Panc1 (cell line): ENCODE measurements around the gene WDR26. TPM values are rescaled to one million over a fixed set of nuclear protein-coding genes. Genes with fewer than 3 reads are reported as not detected.

ENCODE experiments used
- ATAC-seq: fragments of 200-7000 bp; cut with Tn5 transposase; 2 replicates; pipeline ENCODE4 v1.9.1; 2020; ENCODE audit warnings: mild to moderate bottlenecking, moderate library complexity
- BruUV-seq: library from RNA; stranded (reverse); fragments of 400-500 nt; replicated peaks from 2 replicates; lab custom pipeline; 2021; lab: Mats Ljungman, UMichigan
- CTCF ChIA-PET: fragments of 300-600 bp; sonication (Branson Sonifier 250); formaldehyde crosslinking; loops from one replicate; lab custom pipeline; 2022; ENCODE audit warnings: antibody characterized with exemption; lab: Charles Lee
- POLR2A ChIA-PET: fragments of 300-600 bp; sonication (Branson Sonifier 250); formaldehyde crosslinking; loops from one replicate; lab custom pipeline; 2022; ENCODE audit warnings: antibody characterized with exemption; lab: Charles Lee
- DNase-seq: peaks from one replicate; pipeline ENCODE4 v3.0.0-alpha.2; 2010; ENCODE audit warnings: low read depth, low spot score
- H3K27ac ChIP-seq: 2 replicates; pipeline ENCODE4 v1.5.1; 2011; ENCODE audit warnings: mild to moderate bottlenecking, low read length, inconsistent platforms
- H3K27me3 ChIP-seq: fragments of 200-500 bp; sonication (Bioruptor generic); 2 replicates; pipeline ENCODE4 v1.6.0; 2014; ENCODE audit warnings: low read length, inconsistent platforms; ENCODE audit not compliant: control insufficient read depth, insufficient read depth
- H3K36me3 ChIP-seq: fragments of 200-500 bp; sonication (Bioruptor generic); 2 replicates; pipeline ENCODE4 v1.5.1; 2014; ENCODE audit warnings: inconsistent platforms, mild to moderate bottlenecking, low read length, moderate library complexity; ENCODE audit not compliant: control insufficient read depth, insufficient read depth
- H3K4me1 ChIP-seq: 2 replicates; pipeline ENCODE4 v1.5.1; 2011; ENCODE audit warnings: inconsistent platforms, mild to moderate bottlenecking, low read length, moderate library complexity; ENCODE audit not compliant: control insufficient read depth, insufficient read depth
- H3K4me3 ChIP-seq, 2 experiments: 2 replicates each; pipeline ENCODE4 v1.5.1; 2011 to 2012; ENCODE audit warnings: low read depth in 2 of 2, low read length in 2 of 2, mild to moderate bottlenecking in 2 of 2, inconsistent platforms in 1 of 2, moderate library complexity in 1 of 2
- H3K9me3 ChIP-seq: fragments of 200-500 bp; sonication (Bioruptor generic); 2 replicates; pipeline ENCODE4 v1.5.1; 2014; ENCODE audit warnings: low read depth, mild to moderate bottlenecking, inconsistent platforms, low read length, moderate library complexity; ENCODE audit not compliant: control insufficient read depth, insufficient read depth
- POLR2AphosphoS5 ChIP-seq: IDR thresholded peaks from 2 replicates; pipeline ENCODE4 v1.6.1; 2012; ENCODE audit warnings: mild to moderate bottlenecking, low read depth, low read length, moderate library complexity
- SIN3A ChIP-seq: IDR thresholded peaks from 2 replicates; pipeline ENCODE4 v1.6.1; 2012; ENCODE audit warnings: low read depth, mild to moderate bottlenecking, low read length, moderate library complexity, borderline replicate concordance; ENCODE audit not compliant: insufficient read depth
- TCF7L2 ChIP-seq: IDR thresholded peaks from 2 replicates; pipeline ENCODE4 v1.6.1; 2011; ENCODE audit warnings: mild to moderate bottlenecking, low read depth, low read length, inconsistent platforms
- in situ Hi-C: cut with HindIII; loops from 2 replicates; pipeline ENCODE4 v1.10.0; 2016; ENCODE audit warnings: low sequenced_read_pairs, low pct_unique_long_range_greater_than_20kb
- intact Hi-C: fragments of 100-400 bp; cut with micrococcal nuclease; formaldehyde crosslinking; loops from one replicate; pipeline ENCODE4 v1.10.0; 2022; ENCODE audit not compliant: unreplicated experiment
- total RNA-seq: library from RNA; stranded (reverse); gene quantifications from one replicate; pipeline ENCODE4 v1.2.1, GENCODE V29; 2021; ENCODE audit not compliant: unreplicated experiment
- TF ChIP-seq, protein P1 (sequence below): fragments of 450-650 bp; IDR thresholded peaks from 2 replicates; pipeline ENCODE4 v1.5.1; 2017; ENCODE audit warnings: mild to moderate bottlenecking
- TF ChIP-seq, protein P2 (sequence below), 2 experiments: IDR thresholded peaks; 2 replicates each; pipeline ENCODE4 v1.6.1; 2011 to 2012; ENCODE audit warnings: low read depth in 2 of 2, control low read depth in 1 of 2, low read length in 1 of 2, mild to moderate bottlenecking in 1 of 2, moderate library complexity in 1 of 2; ENCODE audit not compliant: insufficient read depth in 1 of 2

WDR26 gene
- total RNA-seq, 1 experiment from 2014 or later: 91.3 TPM

GRCh38 chr1:224378855-224379631 lies 55.6 kb downstream of the WDR26 start:
- no peaks in the 10 kb centered on the region for H3K27me3 ChIP-seq
- peak; percentile 14; the same call in 1 of the 2 replicates for ATAC-seq
- H3K9me3 ChIP-seq: no peaks in the 10 kb centered on the region
- TF ChIP-seq TCF7L2 (no peak), SIN3A (no peak), POLR2AphosphoS5 (no peak)
- TF ChIP-seq, protein P1, sequence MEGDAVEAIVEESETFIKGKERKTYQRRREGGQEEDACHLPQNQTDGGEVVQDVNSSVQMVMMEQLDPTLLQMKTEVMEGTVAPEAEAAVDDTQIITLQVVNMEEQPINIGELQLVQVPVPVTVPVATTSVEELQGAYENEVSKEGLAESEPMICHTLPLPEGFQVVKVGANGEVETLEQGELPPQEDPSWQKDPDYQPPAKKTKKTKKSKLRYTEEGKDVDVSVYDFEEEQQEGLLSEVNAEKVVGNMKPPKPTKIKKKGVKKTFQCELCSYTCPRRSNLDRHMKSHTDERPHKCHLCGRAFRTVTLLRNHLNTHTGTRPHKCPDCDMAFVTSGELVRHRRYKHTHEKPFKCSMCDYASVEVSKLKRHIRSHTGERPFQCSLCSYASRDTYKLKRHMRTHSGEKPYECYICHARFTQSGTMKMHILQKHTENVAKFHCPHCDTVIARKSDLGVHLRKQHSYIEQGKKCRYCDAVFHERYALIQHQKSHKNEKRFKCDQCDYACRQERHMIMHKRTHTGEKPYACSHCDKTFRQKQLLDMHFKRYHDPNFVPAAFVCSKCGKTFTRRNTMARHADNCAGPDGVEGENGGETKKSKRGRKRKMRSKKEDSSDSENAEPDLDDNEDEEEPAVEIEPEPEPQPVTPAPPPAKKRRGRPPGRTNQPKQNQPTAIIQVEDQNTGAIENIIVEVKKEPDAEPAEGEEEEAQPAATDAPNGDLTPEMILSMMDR: no peak
- TF ChIP-seq, protein P2, sequence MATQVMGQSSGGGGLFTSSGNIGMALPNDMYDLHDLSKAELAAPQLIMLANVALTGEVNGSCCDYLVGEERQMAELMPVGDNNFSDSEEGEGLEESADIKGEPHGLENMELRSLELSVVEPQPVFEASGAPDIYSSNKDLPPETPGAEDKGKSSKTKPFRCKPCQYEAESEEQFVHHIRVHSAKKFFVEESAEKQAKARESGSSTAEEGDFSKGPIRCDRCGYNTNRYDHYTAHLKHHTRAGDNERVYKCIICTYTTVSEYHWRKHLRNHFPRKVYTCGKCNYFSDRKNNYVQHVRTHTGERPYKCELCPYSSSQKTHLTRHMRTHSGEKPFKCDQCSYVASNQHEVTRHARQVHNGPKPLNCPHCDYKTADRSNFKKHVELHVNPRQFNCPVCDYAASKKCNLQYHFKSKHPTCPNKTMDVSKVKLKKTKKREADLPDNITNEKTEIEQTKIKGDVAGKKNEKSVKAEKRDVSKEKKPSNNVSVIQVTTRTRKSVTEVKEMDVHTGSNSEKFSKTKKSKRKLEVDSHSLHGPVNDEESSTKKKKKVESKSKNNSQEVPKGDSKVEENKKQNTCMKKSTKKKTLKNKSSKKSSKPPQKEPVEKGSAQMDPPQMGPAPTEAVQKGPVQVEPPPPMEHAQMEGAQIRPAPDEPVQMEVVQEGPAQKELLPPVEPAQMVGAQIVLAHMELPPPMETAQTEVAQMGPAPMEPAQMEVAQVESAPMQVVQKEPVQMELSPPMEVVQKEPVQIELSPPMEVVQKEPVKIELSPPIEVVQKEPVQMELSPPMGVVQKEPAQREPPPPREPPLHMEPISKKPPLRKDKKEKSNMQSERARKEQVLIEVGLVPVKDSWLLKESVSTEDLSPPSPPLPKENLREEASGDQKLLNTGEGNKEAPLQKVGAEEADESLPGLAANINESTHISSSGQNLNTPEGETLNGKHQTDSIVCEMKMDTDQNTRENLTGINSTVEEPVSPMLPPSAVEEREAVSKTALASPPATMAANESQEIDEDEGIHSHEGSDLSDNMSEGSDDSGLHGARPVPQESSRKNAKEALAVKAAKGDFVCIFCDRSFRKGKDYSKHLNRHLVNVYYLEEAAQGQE (IDR thresholded peaks at IDR 0.05; ENCODE audit: insufficient read depth in 1 of 2, low read depth in 2 of 2, low read length in 1 of 2): no peak
- H3K36me3 ChIP-seq: peaks cover 4% of the 10 kb centered on the region; the same call in 1 of the 2 replicates
- POLR2A ChIA-PET: no interaction called here
- H3K4me3 ChIP-seq: no peak overlapping the region
- no TSS peak for BruUV-seq
- no peaks in the 10 kb centered on the region for H3K4me1 ChIP-seq
- in situ Hi-C loops (no loop called here), intact Hi-C loops (no loop called here)
- no peak for DNase-seq
- CTCF ChIA-PET: no interaction called here
- H3K27ac ChIP-seq: no peak overlapping the region

- ATAC-seq: no peak
- in situ Hi-C loops (no loop called here), intact Hi-C loops (no loop called here)
- CTCF ChIA-PET: interaction anchor here (0.7 kb wide), 1 partner anchor 48 kb away, joined by 4 read pairs; no protein-coding TSS in a partner anchor
- TF ChIP-seq POLR2AphosphoS5 (no peak), TCF7L2 (no peak), SIN3A (no peak)
- TF ChIP-seq, protein P1: no peak
- TF ChIP-seq, protein P2 (IDR thresholded peaks at IDR 0.05; ENCODE audit: insufficient read depth in 1 of 2, low read depth in 2 of 2, low read length in 1 of 2): no peak
- H3K27me3 ChIP-seq: no peaks in the 10 kb centered on the region
- no peaks in the 10 kb centered on the region for H3K4me1 ChIP-seq
- POLR2A ChIA-PET: no interaction called here
- H3K9me3 ChIP-seq: no peaks in the 10 kb centered on the region
- no peak overlapping the region for H3K4me3 ChIP-seq
- no peak for DNase-seq
- H3K36me3 ChIP-seq: peaks cover 9% of the 10 kb centered on the region; the same call in 1 of the 2 replicates
- no TSS peak for BruUV-seq
- H3K27ac ChIP-seq: no peak overlapping the region
Observed at GRCh38 chr1:224377676-224378006, 57.0 kb downstream of the WDR26 start.
